Liver (tissue), 9 donors: Measurements from ENCODE around the gene SERPING1. TPM values are rescaled to one million over a fixed set of nuclear protein-coding genes. Genes with fewer than 3 reads are reported as not detected.

Experiments used
- DNase-seq: peaks from one replicate; pipeline ENCODE4 v3.0.0-alpha.2; 2017; ENCODE audit warnings: low spot score
- H3K27ac ChIP-seq, 2 donors: one replicate each; pipeline ENCODE4 v1.7.0; 2013; ENCODE audit warnings: inconsistent platforms in 2 of 2, low read length in 2 of 2, control low read depth in 1 of 2, low read depth in 1 of 2, mild to moderate bottlenecking in 1 of 2
- H3K27me3 ChIP-seq, 4 donors: one replicate each; pipeline versions ENCODE4 v1.6.1 to v1.7.0; 2013; ENCODE audit warnings: low read length in 3 of 4, inconsistent platforms in 1 of 4, mild to moderate bottlenecking in 1 of 4, moderate library complexity in 1 of 4; ENCODE audit not compliant: control insufficient read depth in 4 of 4, insufficient read depth in 4 of 4
- H3K36me3 ChIP-seq, 4 donors: one replicate each; pipeline versions ENCODE4 v1.6.1 to v1.7.0; 2013; ENCODE audit warnings: low read length in 3 of 4, mild to moderate bottlenecking in 3 of 4, low read depth in 1 of 4, moderate library complexity in 1 of 4; ENCODE audit not compliant: control insufficient read depth in 4 of 4, insufficient read depth in 3 of 4
- H3K4me1 ChIP-seq, 4 donors: one replicate each; pipeline versions ENCODE4 v1.6.1 to v1.7.0; 2013; ENCODE audit warnings: low read length in 3 of 4, mild to moderate bottlenecking in 3 of 4, moderate library complexity in 1 of 4; ENCODE audit not compliant: control insufficient read depth in 4 of 4, insufficient read depth in 4 of 4
- H3K4me3 ChIP-seq, 3 donors: one replicate each; pipeline versions ENCODE4 v1.6.1 to v1.7.0; 2013; ENCODE audit warnings: low read length in 3 of 3, control low read depth in 1 of 3, low read depth in 1 of 3, mild to moderate bottlenecking in 1 of 3
- H3K9ac ChIP-seq, 2 donors: one replicate each; pipeline ENCODE4 v1.7.0; 2013; ENCODE audit warnings: low read length in 2 of 2, mild to moderate bottlenecking in 2 of 2, moderate library complexity in 2 of 2, control low read depth in 1 of 2, low read depth in 1 of 2
- H3K9me3 ChIP-seq, 4 donors: one replicate each; pipeline versions ENCODE4 v1.6.1 to v1.7.0; 2013; ENCODE audit warnings: low read length in 3 of 4; ENCODE audit not compliant: control insufficient read depth in 4 of 4
- EGR1 ChIP-seq, 2 donors: IDR thresholded peaks; 2 replicates each; pipeline ENCODE4 v1.6.1; 2016 to 2018; ENCODE audit warnings: antibody characterized with exemption in 2 of 2, low read depth in 2 of 2
- FOXA1 ChIP-seq: IDR thresholded peaks from 2 replicates; pipeline ENCODE4 v1.6.1; 2016; ENCODE audit warnings: antibody characterized with exemption
- FOXA2 ChIP-seq: IDR thresholded peaks from 2 replicates; pipeline ENCODE4 v1.6.1; 2016; ENCODE audit warnings: antibody characterized with exemption
- GABPA ChIP-seq, 2 donors: IDR thresholded peaks in 1 of 2; conservative IDR thresholded peaks in 1 of 2; 2 replicates each; pipeline ENCODE4 v1.6.1; 2016; ENCODE audit warnings: antibody characterized with exemption in 2 of 2, mild to moderate bottlenecking in 1 of 2, moderate library complexity in 1 of 2
- HNF4A ChIP-seq, 2 donors: conservative IDR thresholded peaks; 2 replicates each; pipeline ENCODE4 v1.6.1; 2016; ENCODE audit warnings: antibody characterized with exemption in 2 of 2, mild to moderate bottlenecking in 2 of 2
- JUND ChIP-seq, 2 donors: IDR thresholded peaks; 2 replicates each; pipeline ENCODE4 v1.6.1; 2016; ENCODE audit warnings: antibody characterized with exemption in 2 of 2
- RAD21 ChIP-seq, 2 donors: IDR thresholded peaks; 2 replicates each; pipeline ENCODE4 v1.6.1; 2016; ENCODE audit warnings: antibody characterized with exemption in 2 of 2, mild to moderate bottlenecking in 2 of 2
- RXRA ChIP-seq, 2 donors: IDR thresholded peaks; 2 replicates each; pipeline ENCODE4 v1.6.1; 2017 to 2018; ENCODE audit warnings: antibody characterized with exemption in 2 of 2, mild to moderate bottlenecking in 1 of 2
- SP1 ChIP-seq: IDR thresholded peaks from 2 replicates; pipeline ENCODE4 v1.6.1; 2018; ENCODE audit warnings: antibody characterized with exemption, mild to moderate bottlenecking
- TAF1 ChIP-seq: conservative IDR thresholded peaks from 2 replicates; pipeline ENCODE4 v1.6.1; 2016; ENCODE audit warnings: antibody characterized with exemption, mild to moderate bottlenecking
- YY1 ChIP-seq: IDR thresholded peaks from 2 replicates; pipeline ENCODE4 v1.6.1; 2016; ENCODE audit warnings: antibody characterized with exemption, mild to moderate bottlenecking
- WGBS: extraction: QIAGEN DNeasy Blood & Tissue Kit; methylation state at CpG from one replicate; pipeline ENCODE4 v1.1.7; 2013; 5-methylcytosine and 5-hydroxymethylcytosine counted together
- polyA plus RNA-seq, 2 donors: library from polyadenylated mRNA; stranded (reverse) in 1 of 2; unstranded in 1 of 2; fragments of 200-250 nt in 1 of 2; fragments of >200 nt in 1 of 2; fragmentation: Nextera tagmentation in 1 of 2; extraction: Ambion mirVana in 1 of 2; gene quantifications; one replicate each; pipeline versions ENCODE4 v1.2.1 to v1.2.3, GENCODE V29; 2013 to 2015
- total RNA-seq, 2 donors: library from RNA; depleted of rRNA; stranded (reverse); fragments of >200 nt; gene quantifications; one replicate each; pipeline ENCODE4 v1.2.3, GENCODE V29; 2014
- TF ChIP-seq, protein P1 (sequence below): IDR thresholded peaks from 2 replicates; pipeline ENCODE4 v1.6.1; 2016; ENCODE audit warnings: antibody characterized with exemption
- TF ChIP-seq, protein P2 (sequence below): IDR thresholded peaks from 2 replicates; pipeline ENCODE4 v1.6.1; 2016; ENCODE audit warnings: antibody characterized with exemption
- TF ChIP-seq, protein P3 (sequence below): IDR thresholded peaks from 2 replicates; pipeline ENCODE4 v1.6.1; 2016; ENCODE audit warnings: antibody characterized with exemption
- TF ChIP-seq, protein P4 (sequence below): IDR thresholded peaks from 2 replicates; pipeline ENCODE4 v1.6.1; 2016; ENCODE audit warnings: antibody characterized with exemption, mild to moderate bottlenecking
- donor health status: healthy.
- donor health status: healthy.
- donor health status: healthy.
- donor health status: healthy.
- donor health status: healthy.

Gene SERPING1
- total and polyA plus RNA-seq, 4 donors, result 235 to 2,911 (median 1,514) TPM

DNA sequence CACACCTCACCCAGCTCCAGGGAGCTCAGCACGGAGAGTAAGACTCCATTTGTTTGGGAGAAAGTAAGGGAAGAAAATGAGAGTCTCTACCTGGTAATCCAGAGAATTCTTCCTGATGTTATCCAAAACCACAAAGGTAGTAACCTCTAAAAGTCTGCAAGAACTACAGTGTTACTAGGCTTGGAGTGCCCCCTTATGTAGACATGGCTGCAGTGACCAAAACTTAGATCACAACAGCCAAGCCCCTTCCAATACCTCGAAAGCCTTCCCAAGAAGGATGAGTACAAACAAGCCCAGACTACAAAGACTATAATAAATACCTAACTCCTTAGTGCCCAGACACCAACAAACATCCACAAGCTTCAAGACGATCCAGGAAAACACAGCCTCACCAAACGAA lies 34.9 kb upstream of the SERPING1 start:
- H3K36me3 ChIP-seq, result peaks cover 0 to 26% (median 12%) of the 10 kb centered on the region in 4 donors
- no peaks in the 10 kb centered on the region for H3K9me3 ChIP-seq
- peaks cover 2 to 21% (median 15%) of the 10 kb centered on the region in 4 donors for H3K4me1 ChIP-seq
- H3K27me3 ChIP-seq, result no peaks in the 10 kb centered on the region
- H3K4me3 ChIP-seq, result no peak overlapping the region
- TF ChIP-seq, protein P1, sequence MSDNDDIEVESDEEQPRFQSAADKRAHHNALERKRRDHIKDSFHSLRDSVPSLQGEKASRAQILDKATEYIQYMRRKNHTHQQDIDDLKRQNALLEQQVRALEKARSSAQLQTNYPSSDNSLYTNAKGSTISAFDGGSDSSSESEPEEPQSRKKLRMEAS, result no peak
- TF ChIP-seq EGR1 (IDR thresholded peaks at IDR 0.05; ENCODE audit: low read depth in 2 of 2), result no peak
- TF ChIP-seq HNF4A (conservative IDR thresholded peaks at IDR 0.05), result no peak
- TF ChIP-seq YY1, result no peak
- TF ChIP-seq, protein P2, sequence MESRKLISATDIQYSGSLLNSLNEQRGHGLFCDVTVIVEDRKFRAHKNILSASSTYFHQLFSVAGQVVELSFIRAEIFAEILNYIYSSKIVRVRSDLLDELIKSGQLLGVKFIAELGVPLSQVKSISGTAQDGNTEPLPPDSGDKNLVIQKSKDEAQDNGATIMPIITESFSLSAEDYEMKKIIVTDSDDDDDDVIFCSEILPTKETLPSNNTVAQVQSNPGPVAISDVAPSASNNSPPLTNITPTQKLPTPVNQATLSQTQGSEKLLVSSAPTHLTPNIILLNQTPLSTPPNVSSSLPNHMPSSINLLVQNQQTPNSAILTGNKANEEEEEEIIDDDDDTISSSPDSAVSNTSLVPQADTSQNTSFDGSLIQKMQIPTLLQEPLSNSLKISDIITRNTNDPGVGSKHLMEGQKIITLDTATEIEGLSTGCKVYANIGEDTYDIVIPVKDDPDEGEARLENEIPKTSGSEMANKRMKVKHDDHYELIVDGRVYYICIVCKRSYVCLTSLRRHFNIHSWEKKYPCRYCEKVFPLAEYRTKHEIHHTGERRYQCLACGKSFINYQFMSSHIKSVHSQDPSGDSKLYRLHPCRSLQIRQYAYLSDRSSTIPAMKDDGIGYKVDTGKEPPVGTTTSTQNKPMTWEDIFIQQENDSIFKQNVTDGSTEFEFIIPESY, result no peak
- TF ChIP-seq, protein P3, sequence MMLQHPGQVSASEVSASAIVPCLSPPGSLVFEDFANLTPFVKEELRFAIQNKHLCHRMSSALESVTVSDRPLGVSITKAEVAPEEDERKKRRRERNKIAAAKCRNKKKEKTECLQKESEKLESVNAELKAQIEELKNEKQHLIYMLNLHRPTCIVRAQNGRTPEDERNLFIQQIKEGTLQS, result no peak
- no peak for TF ChIP-seq SP1
- no peak for TF ChIP-seq JUND (IDR thresholded peaks at IDR 0.05)
- TF ChIP-seq FOXA2, result no peak
- TF ChIP-seq RXRA (IDR thresholded peaks at IDR 0.05), result no peak
- TF ChIP-seq, protein P4, sequence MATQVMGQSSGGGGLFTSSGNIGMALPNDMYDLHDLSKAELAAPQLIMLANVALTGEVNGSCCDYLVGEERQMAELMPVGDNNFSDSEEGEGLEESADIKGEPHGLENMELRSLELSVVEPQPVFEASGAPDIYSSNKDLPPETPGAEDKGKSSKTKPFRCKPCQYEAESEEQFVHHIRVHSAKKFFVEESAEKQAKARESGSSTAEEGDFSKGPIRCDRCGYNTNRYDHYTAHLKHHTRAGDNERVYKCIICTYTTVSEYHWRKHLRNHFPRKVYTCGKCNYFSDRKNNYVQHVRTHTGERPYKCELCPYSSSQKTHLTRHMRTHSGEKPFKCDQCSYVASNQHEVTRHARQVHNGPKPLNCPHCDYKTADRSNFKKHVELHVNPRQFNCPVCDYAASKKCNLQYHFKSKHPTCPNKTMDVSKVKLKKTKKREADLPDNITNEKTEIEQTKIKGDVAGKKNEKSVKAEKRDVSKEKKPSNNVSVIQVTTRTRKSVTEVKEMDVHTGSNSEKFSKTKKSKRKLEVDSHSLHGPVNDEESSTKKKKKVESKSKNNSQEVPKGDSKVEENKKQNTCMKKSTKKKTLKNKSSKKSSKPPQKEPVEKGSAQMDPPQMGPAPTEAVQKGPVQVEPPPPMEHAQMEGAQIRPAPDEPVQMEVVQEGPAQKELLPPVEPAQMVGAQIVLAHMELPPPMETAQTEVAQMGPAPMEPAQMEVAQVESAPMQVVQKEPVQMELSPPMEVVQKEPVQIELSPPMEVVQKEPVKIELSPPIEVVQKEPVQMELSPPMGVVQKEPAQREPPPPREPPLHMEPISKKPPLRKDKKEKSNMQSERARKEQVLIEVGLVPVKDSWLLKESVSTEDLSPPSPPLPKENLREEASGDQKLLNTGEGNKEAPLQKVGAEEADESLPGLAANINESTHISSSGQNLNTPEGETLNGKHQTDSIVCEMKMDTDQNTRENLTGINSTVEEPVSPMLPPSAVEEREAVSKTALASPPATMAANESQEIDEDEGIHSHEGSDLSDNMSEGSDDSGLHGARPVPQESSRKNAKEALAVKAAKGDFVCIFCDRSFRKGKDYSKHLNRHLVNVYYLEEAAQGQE, result no peak
- TF ChIP-seq GABPA (IDR thresholded peaks at IDR 0.05 in 1 of 2, conservative IDR thresholded peaks at IDR 0.05 in 1 of 2), result no peak
- TF ChIP-seq RAD21 (IDR thresholded peaks at IDR 0.05), result no peak
- no peak for TF ChIP-seq FOXA1
- H3K9ac ChIP-seq, result no peak overlapping the region
- 85% methylated on average over 4 of the region's 4 CpGs for WGBS
- no peak for DNase-seq
- H3K27ac ChIP-seq, result no peak overlapping the region

DNA sequence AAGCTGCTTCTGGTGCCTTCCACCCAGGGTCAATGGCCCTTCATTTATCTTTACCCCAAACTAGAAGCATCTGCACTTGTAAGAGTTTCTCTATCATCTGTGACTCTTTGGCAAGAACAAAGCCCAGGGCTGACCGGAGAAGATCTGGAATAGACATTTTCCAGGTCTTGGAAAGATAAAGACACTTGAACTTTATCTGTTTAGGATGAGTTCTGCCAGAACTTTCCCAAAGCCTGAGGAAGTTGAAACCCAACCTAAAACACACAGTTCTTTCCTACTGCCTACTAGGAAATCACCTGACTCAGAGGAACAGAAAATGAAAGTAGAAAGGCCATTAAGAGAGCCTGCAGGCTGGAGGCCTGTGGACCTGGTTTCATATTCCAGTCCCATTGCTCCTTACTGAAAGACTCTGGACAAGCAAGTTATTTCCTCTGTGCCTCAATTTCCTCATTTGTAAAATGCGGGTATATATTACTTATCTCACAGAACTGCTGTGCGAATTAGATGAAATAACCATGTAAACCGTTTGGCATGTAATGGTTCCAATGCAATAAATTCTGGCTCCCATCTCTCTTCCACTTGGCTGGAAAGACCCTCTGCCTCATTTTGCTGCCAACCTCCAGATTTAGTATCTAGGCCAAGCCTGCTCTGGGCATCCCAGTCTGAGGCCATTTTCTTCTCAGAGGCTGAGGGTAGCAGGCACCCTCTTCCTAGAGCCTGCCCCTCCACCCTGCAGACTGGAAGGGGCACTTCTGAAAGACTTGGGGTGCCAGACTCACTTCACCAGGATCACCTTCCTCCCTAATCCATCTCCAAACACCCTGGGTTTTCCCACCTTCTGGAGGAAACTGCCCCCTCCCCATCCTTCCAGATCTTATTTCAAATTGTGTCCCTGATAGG lies 31.2 kb upstream of the SERPING1 start:
- WGBS, result 20% methylated on average over 4 of the region's 4 CpGs
- Histone ChIP-seq H3K27ac (peak overlapping the region; percentile 85 to 90), H3K4me3 (peak overlapping the region; percentile 78 to 97 (median 79)), H3K9ac (peak overlapping the region; percentile 1 to 77), H3K27me3 (no peaks in the 10 kb centered on the region), H3K4me1 (peaks cover 8 to 37% (median 24%) of the 10 kb centered on the region in 4 donors), H3K36me3 (no peaks in the 10 kb centered on the region), H3K9me3 (no peaks in the 10 kb centered on the region)
- no peak for DNase-seq
- peak in 1 of 2 donors; percentile 48 for TF ChIP-seq JUND (IDR thresholded peaks at IDR 0.05)
- peak; percentile 9 for TF ChIP-seq FOXA2
- TF ChIP-seq GABPA (IDR thresholded peaks at IDR 0.05 in 1 of 2, conservative IDR thresholded peaks at IDR 0.05 in 1 of 2), result peak; percentile 9 to 58
- peak; percentile 85 for TF ChIP-seq YY1
- TF ChIP-seq EGR1 (IDR thresholded peaks at IDR 0.05; ENCODE audit: low read depth in 2 of 2), result peak in 1 of 2 donors; percentile 51
- TF ChIP-seq, protein P4, result peak; percentile 52
- TF ChIP-seq, protein P2, result peak; percentile 36
- peak; percentile 84 for TF ChIP-seq SP1
- no peak for TF ChIP-seq FOXA1
- TF ChIP-seq TAF1, result no peak
- peak; percentile 81 to 85 for TF ChIP-seq HNF4A (conservative IDR thresholded peaks at IDR 0.05)
